Colonic mucosa (tissue), 4 donors: ENCODE measurements around the gene ST3GAL2. TPM values are rescaled to one million over a fixed set of nuclear protein-coding genes. Genes with fewer than 3 reads are reported as not detected.

Experiments
- DNase-seq: peaks from one replicate; pipeline ENCODE4 v3.0.0-alpha.2; 2020
- H3K27ac ChIP-seq: fragments of 200-600 bp; one replicate; pipeline ENCODE4 v1.8.0; 2021
- H3K27me3 ChIP-seq: fragments of 200-600 bp; one replicate; pipeline ENCODE4 v1.8.0; 2021
- H3K36me3 ChIP-seq: fragments of 200-600 bp; one replicate; pipeline ENCODE4 v1.8.0; 2021
- H3K4me1 ChIP-seq: fragments of 200-600 bp; one replicate; pipeline ENCODE4 v1.8.0; 2021; ENCODE audit warnings: mild to moderate bottlenecking
- H3K4me3 ChIP-seq: fragments of 200-600 bp; one replicate; pipeline ENCODE4 v1.8.0; 2021
- H3K9ac ChIP-seq, 2 donors: one replicate each; pipeline ENCODE4 v1.7.0; 2013; ENCODE audit warnings: control low read depth in 2 of 2, low read depth in 2 of 2, low read length in 2 of 2
- H3K9me3 ChIP-seq: fragments of 200-600 bp; one replicate; pipeline ENCODE4 v1.8.0; 2021
- CTCF ChIP-seq: fragments of 200-600 bp; IDR thresholded peaks from one replicate; pipeline ENCODE4 v1.8.0; 2022; ENCODE audit warnings: antibody characterized with exemption, mild to moderate bottlenecking
- intact Hi-C: fragments of 100-400 bp; cut with DNase I; formaldehyde crosslinking; loops from one replicate; pipeline ENCODE4 v1.14.1; 2022
- total RNA-seq, 2 donors: library from RNA; stranded (reverse); fragmentation: NEBNext Ultra II Directional in 1 of 2; extraction: Animal tissue kit (Norgen Biotek cat#: 25700) in 1 of 2; gene quantifications; one replicate each; pipeline ENCODE4 v1.2.1, GENCODE V29; 2021
- donor health status: healthy.
- donor health status: DM: no; HTN: no; CAD: no.
- donor health status: DM: no; HTN: no; CAD: no.

ST3GAL2 gene
- total RNA-seq, 2 donors from 2014 or later = 6.9 to 8.1 TPM

GRCh38 chr16:70380248-70380918 is 58.5 kb downstream of the ST3GAL2 start:
- H3K27ac ChIP-seq = peak overlapping the region; percentile 85
- peaks cover 7% of the 10 kb centered on the region for H3K4me1 ChIP-seq
- TF ChIP-seq CTCF = no peak
- intact Hi-C loops = no loop called here
- H3K4me3 ChIP-seq = peak overlapping the region; percentile 72
- H3K9me3 ChIP-seq = no peaks in the 10 kb centered on the region
- DNase-seq = peak; percentile 45
- H3K27me3 ChIP-seq = no peaks in the 10 kb centered on the region
- H3K36me3 ChIP-seq = no peaks in the 10 kb centered on the region
- peak overlapping the region; percentile 93 to 95 for H3K9ac ChIP-seq

- intact Hi-C loops = no loop called here
- no peaks in the 10 kb centered on the region for H3K9me3 ChIP-seq
- H3K27me3 ChIP-seq = no peaks in the 10 kb centered on the region
- no peak for DNase-seq
- H3K4me3 ChIP-seq = no peak overlapping the region
- H3K27ac ChIP-seq = no peak overlapping the region
- TF ChIP-seq CTCF = no peak
- no peaks in the 10 kb centered on the region for H3K36me3 ChIP-seq
- peaks cover 7% of the 10 kb centered on the region for H3K4me1 ChIP-seq
- H3K9ac ChIP-seq = no peak overlapping the region
These were observed 59.9 kb downstream of the ST3GAL2 start for GRCh38 chr16:70378869-70379493.

GRCh38 chr16:70377782-70378181 is 61.1 kb downstream of the ST3GAL2 start:
- H3K36me3 ChIP-seq = no peaks in the 10 kb centered on the region
- intact Hi-C loops = no loop called here
- no peaks in the 10 kb centered on the region for H3K27me3 ChIP-seq

GRCh38 chr16:70375636-70376611 is 63.0 kb downstream of the ST3GAL2 start:
- no peaks in the 10 kb centered on the region for H3K36me3 ChIP-seq
- no peaks in the 10 kb centered on the region for H3K9me3 ChIP-seq
- no peak overlapping the region for H3K9ac ChIP-seq
- no peak for TF ChIP-seq CTCF
- no peak overlapping the region for H3K4me3 ChIP-seq
- peaks cover 7% of the 10 kb centered on the region for H3K4me1 ChIP-seq
- H3K27me3 ChIP-seq = no peaks in the 10 kb centered on the region
- DNase-seq = no peak
- intact Hi-C loops = no loop called here
- H3K27ac ChIP-seq = no peak overlapping the region

More at GRCh38 chr16:70377782-70378181, 61.1 kb downstream of the ST3GAL2 start:
- TF ChIP-seq CTCF = no peak
- Histone ChIP-seq H3K9ac (no peak overlapping the region), H3K4me3 (no peak overlapping the region), H3K27ac (no peak overlapping the region), H3K4me1 (peaks cover 7% of the 10 kb centered on the region), H3K9me3 (no peaks in the 10 kb centered on the region)
- no peak for DNase-seq

- H3K9ac ChIP-seq = no peak overlapping the region
- no peaks in the 10 kb centered on the region for H3K9me3 ChIP-seq
- DNase-seq = no peak
- no peak overlapping the region for H3K27ac ChIP-seq
- intact Hi-C loops = loop anchor here (5.0 kb wide), 1 partner anchor 98 kb away; no protein-coding TSS in a partner anchor
- no peak overlapping the region for H3K4me3 ChIP-seq
- H3K27me3 ChIP-seq = no peaks in the 10 kb centered on the region
- no peaks in the 10 kb centered on the region for H3K36me3 ChIP-seq
- H3K4me1 ChIP-seq = no peaks in the 10 kb centered on the region
- TF ChIP-seq CTCF = no peak
These were observed 64.7 kb downstream of the ST3GAL2 start for GRCh38 chr16:70374213-70374612.
